OCI-M1 (cell line): ENCODE data around the gene CAMSAP1.

ENCODE experiments used
- DNase-seq: peaks from one replicate; lab custom pipeline; 2025; lab: John Stamatoyannopoulos, UW

The CAMSAP1 gene

DNA sequence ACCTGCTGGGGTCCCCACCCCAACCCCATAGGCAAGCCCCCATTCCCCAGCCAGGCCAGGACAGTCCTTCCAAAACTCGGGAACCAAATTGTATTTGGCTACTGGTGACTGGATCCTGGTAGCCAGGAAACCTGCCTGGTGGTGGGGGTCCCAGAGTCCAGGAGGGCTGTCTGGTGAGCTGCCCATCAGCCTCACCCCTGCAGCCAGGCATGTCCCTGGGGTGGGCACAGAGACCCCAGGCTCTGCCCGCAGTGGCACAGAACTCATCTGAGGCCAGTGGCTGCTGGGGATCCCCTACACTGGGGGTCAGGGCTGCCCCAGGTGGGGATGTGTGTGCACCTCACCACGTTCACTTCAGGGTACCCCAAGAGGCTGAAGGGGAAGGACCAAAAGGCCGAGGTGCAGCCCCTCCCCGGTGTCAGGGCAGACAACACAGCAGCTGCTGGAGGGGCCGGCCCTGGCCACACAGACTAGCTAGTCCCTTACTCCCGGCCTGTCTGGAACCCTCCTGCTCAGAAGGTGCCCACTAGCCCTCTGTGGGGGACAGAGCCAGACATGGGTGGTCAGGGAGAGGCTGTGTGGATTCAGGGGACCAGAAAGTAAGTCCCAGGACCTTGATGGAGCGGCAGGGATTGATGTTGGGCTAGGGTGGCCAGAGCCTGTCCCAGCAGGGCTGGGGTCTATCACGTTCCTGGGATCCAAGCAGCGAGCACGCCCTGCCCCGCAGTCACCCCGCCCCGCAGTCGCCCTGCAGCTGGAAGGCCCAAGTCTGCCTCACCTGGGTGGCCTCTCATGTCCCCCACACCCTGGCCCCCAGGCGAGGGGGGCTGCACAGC lies 113.9 kb downstream of the CAMSAP1 start:
- DNase-seq, result no peak

DNA sequence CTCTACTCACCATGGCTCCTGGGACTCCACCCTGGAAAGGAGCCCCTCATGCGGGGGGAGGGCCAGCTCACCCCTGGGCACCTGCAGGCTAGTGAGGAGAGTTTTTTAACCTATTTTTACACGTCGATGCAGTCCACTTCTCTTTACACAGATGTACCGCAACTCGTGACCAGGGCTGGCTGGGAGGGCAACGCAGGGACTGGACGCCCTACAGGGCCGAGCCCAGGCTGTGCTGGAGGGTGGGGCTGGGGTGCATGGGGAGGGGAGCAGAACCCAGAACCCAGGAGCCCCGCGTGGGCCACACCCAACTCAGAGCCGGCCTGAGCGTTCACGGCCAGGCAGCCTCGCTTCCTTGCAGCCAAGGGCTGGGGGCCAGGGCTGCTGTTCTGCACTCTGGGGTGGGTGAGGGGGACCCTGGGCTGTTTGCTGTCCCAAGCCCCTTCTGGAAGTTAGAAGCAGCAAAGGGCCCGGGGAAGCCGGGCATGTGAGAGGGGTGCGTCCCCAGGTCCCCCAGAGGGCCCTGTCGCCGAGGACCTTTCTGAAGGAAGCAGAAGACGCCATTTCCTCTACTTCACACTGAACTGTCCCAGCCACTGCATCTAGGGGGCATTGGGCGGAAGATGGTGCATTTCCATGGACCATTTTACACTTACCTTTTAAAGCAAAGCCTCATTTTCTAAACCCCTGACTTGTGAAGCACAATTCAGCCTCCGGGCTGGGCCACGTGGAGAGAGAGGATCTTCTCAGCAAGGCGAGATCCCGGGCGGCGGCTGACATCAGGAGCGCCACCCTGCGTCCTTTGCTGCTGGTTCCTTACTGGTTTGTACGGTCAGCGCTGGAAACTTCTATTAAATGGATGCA lies 114.8 kb downstream of the CAMSAP1 start:
- no peak for DNase-seq

DNA sequence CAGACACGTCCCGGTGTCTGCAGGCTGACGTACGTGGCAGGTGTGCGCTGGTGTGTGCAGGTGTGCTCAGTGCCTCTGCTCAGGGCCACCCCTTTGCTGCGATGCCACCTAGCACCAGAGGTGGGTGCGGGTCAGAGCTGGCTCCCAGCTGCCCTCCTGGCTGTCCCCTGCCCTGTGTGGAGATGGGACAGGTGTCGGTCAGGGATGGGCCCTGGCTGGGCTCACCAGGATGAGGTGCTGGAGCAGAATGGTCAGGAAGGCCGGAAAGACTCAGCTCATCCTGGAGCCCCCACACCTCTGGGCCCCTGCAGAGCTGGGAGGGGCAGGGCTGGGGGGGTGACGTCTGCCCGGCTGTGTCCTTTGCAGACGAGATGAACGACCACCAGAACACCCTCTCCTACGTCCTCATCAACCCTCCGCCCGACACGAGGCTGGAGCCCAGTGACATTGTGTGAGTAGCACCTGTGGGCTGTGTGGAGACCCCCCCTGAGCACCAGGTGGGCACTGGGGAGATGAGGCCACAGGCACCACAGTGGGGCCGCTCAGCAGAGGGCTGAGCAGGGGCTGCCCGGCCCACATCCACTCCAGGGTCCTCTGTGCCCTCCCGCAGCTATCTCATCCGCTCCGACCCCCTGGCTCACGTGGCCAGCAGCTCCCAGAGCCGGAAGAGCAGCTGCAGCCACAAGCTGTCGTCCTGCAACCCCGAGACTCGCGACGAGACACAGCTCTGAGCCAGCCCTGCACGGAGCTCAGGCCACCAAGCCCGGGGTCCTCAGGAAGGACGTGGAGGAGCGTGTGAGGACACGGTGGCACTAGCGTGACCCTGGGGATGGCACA lies 115.7 kb downstream of the CAMSAP1 start:
- no peak for DNase-seq

DNA sequence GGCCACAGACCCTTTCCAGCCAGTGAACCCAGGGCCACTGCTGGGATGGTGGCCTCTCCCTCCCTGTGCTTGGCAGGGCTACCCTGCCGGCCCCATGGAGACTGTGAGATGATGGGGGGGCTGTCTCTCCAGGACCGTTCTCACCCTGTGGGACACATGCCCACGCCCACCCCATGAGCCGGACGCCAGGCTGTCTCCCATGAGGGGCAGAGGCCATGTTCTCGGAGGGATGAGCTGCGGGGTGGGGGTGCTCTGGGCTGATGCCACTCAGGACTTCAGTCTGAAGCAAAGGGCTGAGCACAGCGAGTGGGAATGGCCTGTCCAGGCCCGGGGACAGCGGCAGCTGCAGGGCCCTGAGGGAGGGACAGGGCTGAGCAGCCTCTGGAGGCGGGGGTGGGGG lies 116.5 kb downstream of the CAMSAP1 start:
- no peak for DNase-seq

DNA sequence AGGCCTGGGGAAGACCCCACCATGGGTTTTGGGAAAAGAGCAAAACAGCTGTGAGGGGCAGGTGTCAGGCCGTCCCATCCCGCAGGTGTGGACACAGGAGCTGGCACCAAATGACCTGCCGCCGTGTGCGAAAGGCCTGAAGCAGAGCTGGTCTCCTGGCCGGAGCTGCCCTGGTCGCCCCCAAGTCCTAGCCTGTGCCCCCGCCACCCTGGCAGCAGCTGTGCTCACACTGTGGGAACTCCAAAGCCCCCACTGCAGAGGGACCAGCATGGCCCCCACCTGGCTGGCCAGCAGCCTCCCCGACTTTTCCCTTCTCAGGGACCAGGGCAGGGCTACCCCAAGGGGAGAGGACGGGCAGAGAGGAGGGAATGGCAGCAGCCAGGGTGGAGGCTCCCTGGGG lies 117.0 kb downstream of the CAMSAP1 start:
- no peak for DNase-seq

DNA sequence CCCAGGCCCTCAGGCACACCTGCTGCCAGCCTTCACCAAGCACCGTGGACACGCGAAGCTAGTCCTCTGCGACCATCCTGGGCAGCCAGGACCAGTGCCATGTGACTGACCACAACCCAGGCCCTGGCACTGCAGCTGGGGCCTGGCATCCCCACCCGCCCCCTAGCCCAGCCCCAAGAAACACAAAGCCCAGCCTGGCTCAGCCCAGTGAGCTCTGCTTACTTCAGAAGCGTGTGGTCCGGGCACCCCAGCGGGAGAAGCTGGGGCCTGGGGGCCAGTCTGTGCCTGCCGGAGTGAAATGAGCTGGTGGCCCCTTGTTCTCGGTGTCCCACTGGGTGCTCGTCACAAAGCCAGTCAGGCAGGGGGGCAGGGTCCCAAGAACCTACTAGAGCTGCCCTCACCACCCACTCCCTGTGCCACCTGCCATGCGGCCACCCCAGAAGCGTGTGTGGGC lies 117.5 kb downstream of the CAMSAP1 start:
- DNase-seq, result no peak

DNA sequence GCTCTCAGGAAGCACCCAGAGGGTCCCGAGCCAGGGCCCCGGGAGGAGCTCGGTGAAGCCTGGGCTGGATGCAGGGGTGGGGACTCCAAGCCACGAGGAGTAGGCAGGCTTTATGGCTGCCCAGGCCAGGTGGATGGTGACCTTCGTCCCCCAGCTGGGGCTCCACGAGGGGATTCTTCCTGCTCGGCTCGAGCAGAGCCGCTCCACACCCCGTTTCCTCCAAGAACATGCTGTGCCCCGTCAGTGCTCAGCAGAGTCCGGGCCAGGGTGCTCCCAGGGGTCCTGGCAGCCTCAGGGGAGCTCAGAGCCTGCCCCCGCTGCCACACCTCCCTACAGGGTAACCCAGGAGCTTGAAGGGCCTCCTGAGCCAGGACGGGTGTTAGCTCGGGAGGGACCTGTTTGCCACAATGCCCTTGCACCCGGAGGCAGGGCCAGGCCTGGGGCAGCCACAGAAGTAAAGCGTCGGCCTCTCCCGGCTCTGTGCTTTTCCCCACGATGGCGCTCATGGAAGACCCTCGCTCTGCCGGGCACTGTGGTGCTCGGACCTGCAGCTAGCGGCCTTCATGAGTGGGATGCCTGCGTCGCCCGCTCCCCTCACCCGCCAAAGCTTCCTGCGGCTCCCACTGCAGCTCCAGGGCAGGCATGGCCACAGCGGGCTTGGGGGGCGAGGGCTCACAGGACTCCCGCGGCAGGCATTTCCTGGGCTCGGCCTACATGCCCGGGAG lies 118.6 kb downstream of the CAMSAP1 start:
- DNase-seq, result no peak

DNA sequence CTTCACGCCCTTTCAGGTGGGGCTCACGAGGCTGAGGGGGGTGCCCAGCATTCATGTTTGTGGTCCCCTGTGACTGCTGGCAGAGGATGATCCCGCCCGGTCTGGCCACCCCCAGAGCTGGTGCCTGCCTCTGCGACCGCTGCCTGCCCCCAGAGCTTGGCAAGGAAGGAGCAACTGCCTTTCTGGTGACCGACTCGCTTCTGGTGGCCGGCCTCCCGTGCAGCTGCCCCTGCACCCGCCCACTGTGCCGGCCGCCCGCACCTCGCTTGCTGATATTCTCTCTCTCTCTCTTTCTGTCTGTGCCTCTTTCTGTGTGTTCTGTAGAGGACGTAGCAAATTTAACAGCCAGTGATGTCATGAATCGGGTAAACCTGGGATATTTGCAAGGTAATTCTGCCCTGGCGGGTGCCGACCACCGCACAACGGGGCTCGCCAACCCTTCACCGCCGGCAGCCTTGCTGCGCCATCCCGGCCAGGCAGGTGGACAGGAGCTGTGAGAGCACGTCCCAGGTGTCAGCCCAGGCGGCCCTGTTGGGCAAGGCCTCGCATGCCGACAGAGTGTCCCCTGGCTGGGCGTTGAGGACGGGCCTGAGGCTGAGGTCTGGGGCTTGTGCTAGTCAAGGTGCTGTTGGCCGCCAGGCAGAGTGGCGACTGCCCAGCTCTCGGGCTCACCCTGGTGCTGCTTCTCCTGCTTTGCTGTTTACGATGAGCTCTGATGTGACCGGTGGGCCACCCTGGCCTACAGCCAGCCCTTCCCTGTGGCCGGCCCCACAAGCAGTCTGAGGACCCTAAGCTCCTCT lies 119.4 kb downstream of the CAMSAP1 start:
- DNase-seq, result no peak

DNA sequence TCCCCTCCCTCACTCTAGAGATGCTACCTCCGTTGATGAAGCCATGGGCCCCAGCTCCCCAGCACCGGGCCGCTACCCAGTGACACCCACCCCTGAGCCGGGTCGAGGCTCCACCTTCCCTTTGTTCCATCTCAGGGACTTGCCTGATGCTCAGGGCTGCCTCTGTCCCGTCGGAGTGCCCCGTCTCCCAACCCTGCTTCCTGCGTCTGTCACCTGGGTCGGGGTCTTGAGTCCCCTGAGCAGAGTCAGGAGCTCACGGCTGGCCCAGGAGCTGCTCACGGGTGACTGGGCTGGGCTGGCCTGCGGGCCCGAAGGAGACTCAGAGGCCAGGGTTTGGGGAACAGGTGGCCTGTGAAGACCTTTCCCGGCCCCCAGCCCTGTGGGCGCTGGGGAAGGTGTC lies 120.0 kb downstream of the CAMSAP1 start:
- no peak for DNase-seq

DNA sequence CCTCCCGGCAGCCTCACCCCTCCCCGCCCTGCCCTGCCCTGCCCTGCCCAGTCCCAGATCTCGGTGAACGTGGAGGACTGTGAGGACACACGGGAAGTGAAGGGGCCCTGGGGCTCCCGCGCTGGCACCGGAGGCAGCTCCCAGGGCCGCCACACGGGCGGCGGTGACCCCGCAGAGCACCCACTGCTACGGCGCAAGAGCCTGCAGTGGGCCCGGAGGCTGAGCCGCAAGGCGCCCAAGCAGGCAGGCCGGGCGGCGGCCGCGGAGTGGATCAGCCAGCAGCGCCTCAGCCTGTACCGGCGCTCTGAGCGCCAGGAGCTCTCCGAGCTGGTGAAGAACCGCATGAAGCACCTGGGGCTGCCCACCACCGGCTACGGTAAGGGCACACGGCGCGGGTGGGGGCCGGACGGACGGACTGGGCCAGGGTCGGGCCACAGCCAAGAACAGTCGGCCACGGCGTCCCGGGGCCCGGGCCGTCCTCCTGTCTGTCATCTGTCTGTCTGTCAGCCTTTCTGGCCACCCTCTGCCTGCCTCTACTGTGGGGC lies 121.1 kb downstream of the CAMSAP1 start:
- no peak for DNase-seq

DNA sequence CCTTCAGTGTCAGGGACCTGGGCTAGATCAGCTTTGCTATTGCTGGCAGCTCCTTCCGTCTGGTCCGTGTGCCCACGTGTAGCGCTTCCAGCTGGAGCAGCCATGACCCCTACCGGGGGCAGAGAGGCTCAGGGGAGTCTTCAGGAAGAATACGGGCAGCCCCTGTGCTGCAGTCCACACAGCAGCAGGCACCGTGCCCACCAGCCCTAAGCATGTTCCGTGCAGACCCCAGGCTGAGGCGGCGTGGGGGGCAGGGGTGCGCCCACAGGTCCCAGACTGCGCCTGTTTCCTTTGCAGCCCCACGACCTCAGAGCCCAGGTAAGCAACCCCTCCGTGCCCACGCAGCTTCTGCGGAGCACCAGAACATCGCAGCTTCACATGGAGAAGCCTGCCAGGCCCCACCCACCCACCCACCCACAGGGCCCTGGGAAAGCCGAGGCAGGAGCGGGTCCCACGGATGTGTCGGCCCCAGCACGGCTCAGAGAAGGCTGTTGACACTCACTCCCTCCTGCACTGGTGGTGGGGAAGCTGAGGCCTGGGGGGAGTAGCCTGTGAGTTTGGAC lies 122.3 kb downstream of the CAMSAP1 start:
- DNase-seq, result no peak

DNA sequence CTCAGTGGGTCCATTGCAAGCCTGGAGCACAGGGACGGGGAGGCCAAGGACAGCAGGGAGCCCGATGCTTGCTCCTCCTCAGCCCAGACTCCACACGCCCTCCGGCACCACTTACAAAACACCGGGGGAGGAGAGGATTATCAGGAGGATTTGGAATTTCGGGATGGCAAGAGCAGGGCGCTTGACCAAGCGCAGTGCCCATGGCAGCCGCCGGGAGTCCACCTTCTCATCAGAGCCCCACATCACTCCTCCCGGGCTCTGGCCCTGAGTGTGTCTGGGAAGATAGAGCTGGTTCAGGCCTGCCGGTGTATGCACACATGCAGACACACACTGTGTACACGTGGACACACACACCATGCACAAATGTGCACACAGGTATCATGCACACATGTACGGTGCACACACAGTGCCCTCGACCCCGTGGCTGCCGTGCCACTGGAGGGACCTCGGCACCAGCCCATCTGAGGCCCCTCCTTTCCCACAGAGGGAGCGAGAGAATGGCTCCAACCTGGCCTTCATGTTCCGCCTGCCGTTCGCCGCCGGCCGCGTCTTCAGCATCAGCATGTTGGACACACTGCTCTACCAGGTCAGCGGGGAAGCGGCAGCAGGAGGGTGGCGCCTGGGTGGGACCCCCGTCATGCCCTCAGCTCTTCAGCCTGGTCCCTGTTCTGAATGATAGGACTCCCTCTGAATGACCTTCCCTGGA lies 123.7 kb downstream of the CAMSAP1 start:
- no peak for DNase-seq

DNA sequence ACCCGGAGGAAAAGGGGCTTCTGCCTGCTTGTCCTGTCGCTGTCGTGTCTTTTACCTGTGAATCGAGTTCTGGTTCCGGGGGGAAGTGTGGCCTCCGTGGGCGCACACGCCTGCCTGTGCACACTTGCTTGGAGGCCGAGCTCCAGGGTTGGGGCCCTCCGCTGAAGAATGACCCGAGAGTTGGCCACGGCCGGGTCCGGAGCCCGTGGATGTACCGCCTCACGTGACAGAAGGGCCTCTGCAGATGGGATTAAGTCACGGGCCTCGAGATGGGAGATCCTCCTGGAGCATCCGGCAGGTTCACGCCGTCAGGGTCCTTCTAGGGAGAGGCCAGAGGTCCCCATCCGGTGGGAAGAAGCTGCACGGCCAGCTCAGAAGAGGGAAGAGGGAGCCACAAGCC lies 124.4 kb downstream of the CAMSAP1 start:
- DNase-seq, result no peak

DNA sequence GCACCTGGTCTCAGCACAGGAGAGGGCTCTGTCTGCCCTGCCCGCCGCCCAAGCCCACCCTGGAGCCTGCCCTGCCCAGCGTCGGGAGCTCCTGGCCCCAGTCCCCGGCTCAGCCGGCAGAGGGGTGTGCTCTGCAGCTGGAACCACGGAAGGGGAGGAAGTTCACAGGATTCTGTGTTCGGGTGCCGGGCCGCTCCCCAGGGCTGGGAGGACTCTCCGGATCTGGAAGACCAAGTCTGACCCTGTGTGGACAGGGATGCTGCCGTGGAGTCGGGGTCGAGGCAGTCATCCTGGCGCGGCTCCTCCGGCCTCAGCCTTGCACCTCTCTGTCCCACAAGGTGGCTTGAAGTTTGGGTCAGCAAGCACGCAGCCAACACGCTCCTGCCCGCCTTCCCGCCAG lies 126.7 kb downstream of the CAMSAP1 start:
- no peak for DNase-seq

DNA sequence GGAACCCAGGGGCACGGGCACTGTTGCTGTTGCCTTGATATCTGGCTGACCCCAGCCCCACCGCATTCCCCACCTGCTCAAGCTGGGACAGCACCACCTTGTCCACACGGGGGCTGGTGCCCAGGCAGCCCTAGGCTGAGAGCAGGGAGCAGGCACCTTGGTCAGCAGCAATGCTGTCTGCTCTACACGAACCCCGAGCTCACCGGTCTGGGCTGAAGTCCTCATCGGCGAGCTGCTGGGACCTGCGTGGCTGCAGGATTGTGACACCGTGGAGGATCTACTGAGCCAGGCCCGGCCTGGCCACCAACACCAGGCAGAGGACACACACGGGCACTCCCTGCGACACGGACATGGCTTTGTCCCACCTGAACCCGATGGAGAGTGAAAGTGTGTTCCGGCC lies 127.3 kb downstream of the CAMSAP1 start:
- DNase-seq, result no peak

DNA sequence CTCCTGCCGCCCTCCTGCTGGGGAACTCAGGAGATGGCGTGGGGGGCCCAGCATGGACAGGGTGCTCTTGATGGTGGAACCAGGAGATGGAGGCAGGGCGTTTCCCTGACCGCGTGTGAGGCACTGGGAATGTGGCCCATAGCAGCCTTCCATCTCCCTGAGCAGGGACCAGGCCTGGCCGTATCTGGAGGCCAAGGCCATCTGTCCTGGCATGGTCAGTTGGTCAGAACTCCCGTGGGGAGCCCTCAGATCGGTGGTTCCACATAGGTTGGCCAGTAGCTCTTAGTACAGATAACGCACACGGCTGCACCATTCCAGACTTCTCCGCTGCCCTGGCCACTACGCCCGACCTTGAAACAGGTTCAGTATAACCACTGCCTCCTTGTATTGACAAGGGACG lies 127.8 kb downstream of the CAMSAP1 start:
- DNase-seq, result no peak

DNA sequence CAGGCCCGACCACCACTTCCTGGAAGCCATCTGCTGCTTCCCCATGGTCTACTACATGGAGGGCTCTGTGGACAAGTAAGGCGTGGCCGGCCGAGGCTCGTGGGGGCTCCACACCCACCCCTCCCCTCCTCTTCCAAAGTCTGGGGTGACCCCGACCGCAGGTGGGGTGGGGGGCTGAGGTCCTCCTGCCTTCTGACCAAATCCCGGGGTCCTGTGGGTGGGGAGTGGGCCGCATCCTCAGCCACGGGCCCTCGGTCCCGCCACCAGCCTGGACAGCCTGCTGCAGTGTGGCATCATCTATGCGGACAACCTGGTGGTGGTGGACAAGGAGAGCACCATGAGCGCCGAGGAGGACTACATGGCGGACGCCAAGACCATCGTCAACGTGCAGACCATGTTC lies 128.9 kb downstream of the CAMSAP1 start:
- no peak for DNase-seq

DNA sequence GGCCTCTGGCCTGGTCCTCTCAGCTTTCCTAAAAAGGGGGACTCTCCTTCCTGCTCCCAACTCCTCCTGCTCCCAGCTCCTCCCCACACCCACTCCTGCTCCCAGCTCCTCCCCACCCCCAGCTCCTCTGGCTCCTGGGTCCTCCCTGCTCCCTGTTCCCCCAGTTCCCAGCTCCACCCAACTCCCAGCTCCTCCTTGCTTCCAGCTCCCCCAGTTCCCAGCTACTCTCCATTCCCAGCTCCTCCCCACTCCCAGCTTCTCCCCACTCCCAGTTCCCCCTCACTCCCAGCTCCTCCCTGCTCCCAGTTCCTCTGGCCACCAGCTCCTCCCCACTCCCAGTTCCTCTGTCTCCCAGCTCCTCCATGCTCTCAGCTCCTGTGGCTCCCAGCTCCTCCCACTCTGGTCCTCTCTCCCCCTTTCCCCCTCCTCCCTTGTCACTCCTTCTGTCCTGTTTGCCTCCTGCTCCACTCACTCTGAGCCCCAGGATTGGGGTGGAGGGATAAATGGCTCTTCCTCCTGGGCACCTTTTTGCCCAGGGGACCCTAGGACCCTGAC lies 129.6 kb downstream of the CAMSAP1 start:
- DNase-seq, result no peak
